Testis (tissue), 3 donors: ENCODE results near the gene LRMDA. TPM values are rescaled to one million over a fixed set of nuclear protein-coding genes. Genes with fewer than 3 reads are reported as not detected.

ENCODE experiments used
- DNase-seq: peaks from one replicate; pipeline ENCODE4 v3.0.0-alpha.2; 2019
- H3K27ac ChIP-seq, 2 donors: fragments of 200-600 bp; sonication (generic); one replicate each; pipeline ENCODE4 v1.5.1; 2019
- H3K27me3 ChIP-seq: fragments of 200-600 bp; sonication (generic); one replicate; pipeline ENCODE4 v1.5.1; 2019
- H3K36me3 ChIP-seq: fragments of 200-600 bp; sonication (generic); one replicate; pipeline ENCODE4 v1.5.1; 2017; ENCODE audit warnings: low read depth; ENCODE audit errors: missing control alignments
- H3K4me1 ChIP-seq: fragments of 200-600 bp; sonication (generic); one replicate; pipeline ENCODE4 v1.5.1; 2019
- H3K4me3 ChIP-seq, 2 donors: fragments of 200-600 bp; sonication (generic); one replicate each; pipeline ENCODE4 v1.5.1; 2017 to 2019
- H3K9me3 ChIP-seq: fragments of 200-600 bp; sonication (generic); one replicate; pipeline ENCODE4 v1.5.1; 2017
- POLR2A ChIP-seq: fragments of 450-650 bp; IDR thresholded peaks from one replicate; pipeline ENCODE4 v1.6.1; 2017; ENCODE audit warnings: antibody characterized with exemption, mild to moderate bottlenecking, moderate library complexity
- WGBS, 2 donors: methylation state at CpG; one replicate each; pipeline ENCODE4 v1.1.5; 2018; 5-methylcytosine and 5-hydroxymethylcytosine counted together
- intact Hi-C: fragments of 100-400 bp; cut with DNase I; formaldehyde crosslinking; loops from one replicate; pipeline ENCODE4 v1.15.1; 2023; ENCODE audit warnings: low total_unique reads
- polyA plus RNA-seq: library from polyadenylated mRNA; stranded (reverse); fragments of 350-450 nt; fragmentation: Illumina TruSeq; extraction: RNeasy Lipid Tissue Mini Kit (QIAGEN cat#74804); gene quantifications from one replicate; pipeline ENCODE4 v1.2.3, GENCODE V29; 2014; ENCODE audit warnings: low read depth, low replicate concordance; ENCODE audit not compliant: insufficient read depth
- total RNA-seq, 2 donors: library from RNA; depleted of rRNA; stranded (reverse); fragments of >200 nt; gene quantifications; one replicate each; pipeline ENCODE4 v1.2.3, GENCODE V29; 2016
- TF ChIP-seq, protein P1 (sequence below), 3 experiments: fragments of 450-650 bp in 2 of 3; fragments of 200-600 bp in 1 of 3; sonication (generic) in 1 of 3; IDR thresholded peaks; one replicate each; pipeline ENCODE4 v1.5.1; 2016 to 2019; ENCODE audit warnings: antibody characterized with exemption in 3 of 3, mild to moderate bottlenecking in 2 of 3, moderate library complexity in 1 of 3

The LRMDA gene
- total and polyA plus RNA-seq, 3 donors from 2014 or later, result 7.6 to 13.8 (median 10.6) TPM

DNA sequence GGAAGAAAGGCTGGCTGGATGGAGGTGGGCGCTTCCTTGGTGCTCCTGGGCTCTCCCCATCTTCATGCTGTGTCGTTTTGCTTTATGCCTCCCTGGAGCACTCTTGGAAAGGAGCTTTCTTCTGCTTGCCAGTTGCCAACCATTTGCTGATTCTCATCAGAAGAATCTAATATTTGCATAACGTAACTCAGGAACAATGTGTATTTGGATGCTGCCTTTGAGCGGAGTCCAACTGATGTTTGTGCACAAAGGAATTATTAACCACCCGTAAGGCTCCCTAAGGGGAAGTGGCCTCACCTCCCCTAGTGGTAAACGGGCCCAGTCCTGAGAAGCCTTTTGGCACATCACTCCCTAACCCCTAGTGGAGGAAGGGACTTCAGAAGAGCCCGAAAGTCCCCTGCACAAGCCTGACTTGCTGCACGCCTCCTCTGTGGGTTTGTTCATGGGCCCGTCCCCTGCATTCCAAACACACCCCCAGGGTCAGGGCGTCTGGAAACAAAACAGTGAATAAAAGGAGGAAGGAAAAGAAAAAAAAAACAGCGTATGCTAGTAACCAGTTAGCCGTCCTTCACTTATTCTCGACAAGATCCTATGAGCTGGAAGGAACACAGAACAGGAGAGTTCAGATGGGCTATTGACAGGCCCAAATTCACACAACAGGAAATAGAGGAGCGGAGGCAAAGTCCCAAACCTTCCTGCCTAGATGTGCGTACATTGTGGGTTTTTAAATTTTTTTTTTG is 602.2 kb downstream of the LRMDA start:
- H3K36me3 ChIP-seq, result no peaks in the 10 kb centered on the region
- H3K27me3 ChIP-seq, result no peaks in the 10 kb centered on the region
- no peaks in the 10 kb centered on the region for H3K9me3 ChIP-seq
- intact Hi-C loops, result loop anchor here (10.0 kb wide), 2 partner anchors 511 to 629 kb away; partner anchors contain the start of gene ZNF503
- no peaks in the 10 kb centered on the region for H3K4me1 ChIP-seq
- no peak for TF ChIP-seq POLR2A
- TF ChIP-seq, protein P1, sequence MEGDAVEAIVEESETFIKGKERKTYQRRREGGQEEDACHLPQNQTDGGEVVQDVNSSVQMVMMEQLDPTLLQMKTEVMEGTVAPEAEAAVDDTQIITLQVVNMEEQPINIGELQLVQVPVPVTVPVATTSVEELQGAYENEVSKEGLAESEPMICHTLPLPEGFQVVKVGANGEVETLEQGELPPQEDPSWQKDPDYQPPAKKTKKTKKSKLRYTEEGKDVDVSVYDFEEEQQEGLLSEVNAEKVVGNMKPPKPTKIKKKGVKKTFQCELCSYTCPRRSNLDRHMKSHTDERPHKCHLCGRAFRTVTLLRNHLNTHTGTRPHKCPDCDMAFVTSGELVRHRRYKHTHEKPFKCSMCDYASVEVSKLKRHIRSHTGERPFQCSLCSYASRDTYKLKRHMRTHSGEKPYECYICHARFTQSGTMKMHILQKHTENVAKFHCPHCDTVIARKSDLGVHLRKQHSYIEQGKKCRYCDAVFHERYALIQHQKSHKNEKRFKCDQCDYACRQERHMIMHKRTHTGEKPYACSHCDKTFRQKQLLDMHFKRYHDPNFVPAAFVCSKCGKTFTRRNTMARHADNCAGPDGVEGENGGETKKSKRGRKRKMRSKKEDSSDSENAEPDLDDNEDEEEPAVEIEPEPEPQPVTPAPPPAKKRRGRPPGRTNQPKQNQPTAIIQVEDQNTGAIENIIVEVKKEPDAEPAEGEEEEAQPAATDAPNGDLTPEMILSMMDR (IDR thresholded peaks at IDR 0.05), result no peak
- H3K4me3 ChIP-seq, result no peak overlapping the region
- 36 to 47% methylated on average over 14 to 15 of the region's 15 CpGs for WGBS, 2 donors
- no peak for DNase-seq
- no peak overlapping the region for H3K27ac ChIP-seq

DNA sequence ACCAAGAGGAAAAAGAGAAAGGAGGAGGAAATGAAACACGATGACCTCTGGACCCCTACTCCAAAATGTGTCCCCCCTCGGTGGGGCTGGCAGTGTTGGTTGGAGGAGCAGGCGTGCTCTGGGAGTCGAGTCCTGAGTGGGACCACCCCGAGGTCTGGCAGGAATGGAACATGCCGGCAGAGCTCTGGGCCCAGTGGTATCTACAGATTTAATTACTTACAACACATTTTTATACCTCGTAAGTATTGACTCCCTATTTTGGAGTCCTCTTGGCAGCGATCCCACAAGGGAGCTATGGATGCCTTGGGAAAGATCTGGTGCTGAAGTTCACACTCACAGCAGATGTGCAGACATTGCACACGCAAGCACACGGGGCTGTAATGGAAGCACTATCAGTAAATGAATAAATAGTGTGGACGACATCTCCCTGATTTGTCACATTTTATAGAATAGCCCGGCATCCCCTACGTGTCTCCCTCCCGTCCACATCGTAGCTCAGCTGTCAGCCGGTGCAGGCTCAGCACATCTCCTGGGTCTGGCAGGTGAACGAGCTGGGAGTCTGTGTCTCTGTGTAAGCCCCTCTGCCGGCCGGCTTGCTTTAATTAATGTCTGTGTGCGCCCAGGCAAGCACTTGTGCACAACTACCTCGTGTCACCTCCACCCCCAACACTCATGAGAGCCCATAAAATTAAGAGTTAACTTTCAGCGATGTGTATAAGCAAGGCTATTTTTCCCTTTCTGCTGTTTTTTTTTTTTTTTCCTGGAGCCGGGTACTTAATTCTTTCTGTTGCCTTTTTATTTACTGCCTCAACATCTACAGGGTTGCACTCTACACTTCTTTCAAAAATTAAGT is 603.2 kb downstream of the LRMDA start:
- Histone ChIP-seq H3K9me3 (no peaks in the 10 kb centered on the region), H3K4me1 (no peaks in the 10 kb centered on the region), H3K36me3 (no peaks in the 10 kb centered on the region), H3K4me3 (no peak overlapping the region), H3K27me3 (no peaks in the 10 kb centered on the region), H3K27ac (no peak overlapping the region)
- no peak for DNase-seq
- TF ChIP-seq POLR2A, result no peak
- TF ChIP-seq, protein P1 (IDR thresholded peaks at IDR 0.05), result no peak
- WGBS, 2 donors, result 43 to 53% methylated on average over 23 of the region's 23 CpGs
- intact Hi-C loops, result loop anchor here (10.0 kb wide), 2 partner anchors 510 to 630 kb away; partner anchors contain the start of gene ZNF503

DNA sequence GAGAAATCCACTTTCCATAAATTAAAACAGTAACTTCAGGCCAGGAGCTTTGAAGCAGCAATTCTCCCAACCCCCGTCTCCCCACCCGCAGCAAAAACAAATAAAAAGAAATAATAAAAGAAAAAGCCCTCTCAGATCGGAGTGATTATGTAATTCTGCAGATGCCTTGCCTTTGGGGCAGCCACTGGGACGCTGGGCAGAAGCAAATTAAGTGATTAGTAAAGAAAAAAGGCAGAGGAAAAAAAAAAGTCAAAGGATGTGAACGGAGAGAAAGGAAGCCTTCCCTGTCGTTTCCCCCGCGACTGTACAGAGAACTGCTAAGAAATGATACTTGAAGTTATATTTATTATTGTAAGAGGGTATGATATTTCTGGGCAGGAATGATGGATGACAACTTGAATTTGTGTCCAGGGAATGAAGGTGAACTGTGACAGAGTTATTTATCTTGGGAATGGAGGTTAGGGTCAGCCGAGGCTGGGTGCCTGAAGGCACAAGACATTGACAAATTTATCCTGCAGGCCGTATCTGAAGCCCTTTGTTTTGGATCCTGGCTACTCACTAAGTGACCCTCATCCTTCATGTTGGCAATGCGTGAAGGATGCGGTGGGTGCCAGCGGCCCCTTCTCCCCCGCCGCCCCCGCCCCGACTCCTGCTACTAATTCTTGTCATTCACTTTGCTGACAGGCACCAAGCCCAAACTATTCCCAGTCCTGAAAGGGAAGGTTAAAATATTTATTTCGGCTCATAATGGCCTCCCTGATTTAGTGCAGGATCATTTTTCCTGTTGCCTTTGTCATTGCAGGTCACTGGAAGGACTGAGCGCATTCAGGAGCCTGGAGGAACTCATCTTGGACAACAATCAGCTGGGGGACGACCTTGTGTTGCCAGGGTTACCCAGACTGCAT is 604.0 kb downstream of the LRMDA start:
- no peak for DNase-seq
- H3K9me3 ChIP-seq, result no peaks in the 10 kb centered on the region
- intact Hi-C loops, result loop anchor here (10.0 kb wide), 2 partner anchors 509 to 631 kb away; partner anchors contain the start of gene ZNF503
- TF ChIP-seq, protein P1 (IDR thresholded peaks at IDR 0.05), result no peak
- no peak for TF ChIP-seq POLR2A
- H3K4me3 ChIP-seq, result no peak overlapping the region
- H3K4me1 ChIP-seq, result no peaks in the 10 kb centered on the region
- WGBS, 2 donors, result 45 to 62% methylated on average over 20 of the region's 20 CpGs
- no peaks in the 10 kb centered on the region for H3K27me3 ChIP-seq
- no peaks in the 10 kb centered on the region for H3K36me3 ChIP-seq
- H3K27ac ChIP-seq, result no peak overlapping the region

DNA sequence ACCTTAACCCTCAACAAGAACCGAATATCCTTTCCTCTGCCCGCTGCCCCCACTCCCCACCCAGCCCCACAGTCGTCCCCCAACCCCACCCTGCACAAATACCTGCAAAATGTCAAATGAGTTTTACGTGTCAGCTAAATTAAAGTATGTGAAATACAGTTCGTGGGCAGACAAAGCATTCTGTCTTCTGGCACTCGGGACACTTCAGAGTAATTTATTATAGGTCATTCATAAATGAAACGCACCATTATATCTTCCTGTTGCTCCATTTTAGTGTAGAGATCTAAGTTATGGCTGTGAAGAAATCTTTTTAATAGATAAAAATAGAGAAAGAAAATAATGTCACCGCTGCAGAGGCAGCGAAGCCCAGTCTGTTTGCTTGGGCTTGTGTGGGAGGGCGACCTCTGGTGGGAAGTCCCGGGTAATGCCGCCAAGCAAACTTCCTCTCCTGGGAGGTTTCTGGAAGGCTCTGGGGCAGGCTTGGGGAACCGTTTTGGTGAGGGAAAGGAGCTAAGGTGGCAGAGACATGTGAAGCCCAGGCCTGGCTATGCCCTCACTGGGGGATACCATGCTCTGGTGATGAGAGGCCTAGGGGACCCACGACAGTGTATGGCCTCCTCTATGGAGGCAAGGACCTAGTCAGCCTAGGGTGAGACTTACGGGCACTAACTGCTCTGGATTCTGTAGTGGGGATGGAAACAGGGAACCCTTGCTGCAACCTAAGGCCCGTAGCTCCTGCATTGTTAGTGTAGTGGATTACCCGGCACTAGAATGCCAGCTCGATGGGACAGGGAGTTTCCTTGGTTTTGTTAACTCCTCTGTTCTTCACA is 604.9 kb downstream of the LRMDA start:
- no peaks in the 10 kb centered on the region for H3K4me1 ChIP-seq
- no peaks in the 10 kb centered on the region for H3K36me3 ChIP-seq
- H3K27me3 ChIP-seq, result no peaks in the 10 kb centered on the region
- DNase-seq, result peak; percentile 86
- intact Hi-C loops, result loop anchor here (10.0 kb wide), 2 partner anchors 508 to 632 kb away; partner anchors contain the start of gene ZNF503
- H3K4me3 ChIP-seq, result no peak overlapping the region
- no peak overlapping the region for H3K27ac ChIP-seq
- no peaks in the 10 kb centered on the region for H3K9me3 ChIP-seq
- 26 to 31% methylated on average over 17 to 18 of the region's 18 CpGs for whole genome bisulfite sequencing, 2 donors
- TF ChIP-seq, protein P1 (IDR thresholded peaks at IDR 0.05), result peak; percentile 77 to 90 (median 88)
- no peak for TF ChIP-seq POLR2A
